Renal cortical epithelial cell (primary cell): ENCODE results near the gene TMEM106C. TPM values are rescaled to one million over a fixed set of nuclear protein-coding genes. Genes with fewer than 3 reads are reported as not detected.

Experiments used
- DNase-seq: peaks from one replicate; pipeline ENCODE4 v3.0.0-alpha.2; 2011; ENCODE audit warnings: low read depth
- total RNA-seq: library from RNA; depleted of rRNA; stranded (reverse); fragments of >200 nt; gene quantifications from 2 replicates; pipeline ENCODE4 v1.2.3, GENCODE V29; 2014

TMEM106C gene
- total RNA-seq, result 85.7 and 112 TPM in 2 replicates

DNA sequence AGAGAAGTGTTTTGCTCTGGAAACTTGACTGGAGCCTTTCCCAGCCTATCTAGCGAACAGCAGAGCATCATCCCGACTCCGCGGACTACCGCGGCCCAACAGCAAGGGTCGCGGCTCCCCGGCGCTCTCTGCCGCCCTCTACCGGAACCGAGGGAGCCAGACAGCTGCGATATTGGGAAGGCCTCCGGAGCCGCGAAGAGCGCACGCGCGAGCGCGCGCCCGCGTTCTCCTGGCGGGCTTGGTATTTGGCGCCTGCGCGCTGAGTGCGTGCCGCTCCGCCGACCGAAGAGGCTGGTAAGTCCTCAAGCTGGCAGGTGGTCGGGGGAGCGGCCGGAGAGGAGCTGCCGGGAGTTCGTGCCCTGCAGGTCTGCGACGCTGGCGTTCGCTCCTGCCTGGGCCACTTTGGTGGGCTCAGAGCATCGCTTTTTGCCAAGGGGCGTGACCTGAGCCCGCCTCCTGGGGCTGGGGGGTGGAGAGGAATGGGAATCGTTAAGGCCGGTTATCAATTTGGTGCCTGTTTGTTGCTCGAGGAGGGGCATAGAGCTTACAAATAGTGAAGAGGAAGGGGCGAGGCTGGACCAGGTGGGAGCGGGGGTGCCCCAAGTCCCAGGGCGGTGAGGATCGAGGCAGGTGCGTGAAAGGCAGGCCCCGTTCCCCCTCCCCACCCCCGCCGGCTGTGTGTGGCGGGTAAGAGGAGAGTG, at the start of gene TMEM106C:
Gene TMEM106C, plus strand, starts transcription at position 257 of the 701 bp plus-strand sequence. CDS start 641 bp downstream, outside the sequence.
- DNase-seq, result peak; percentile 75

- DNase-seq, result no peak
Observed at GRCh38 chr12:47920913-47921312, 42.5 kb upstream of the TMEM106C start.

GRCh38 chr12:47921907-47922306, 41.5 kb upstream of the TMEM106C start:
- DNase-seq, result no peak

GRCh38 chr12:47927346-47927745, 36.0 kb upstream of the TMEM106C start:
- no peak for DNase-seq

DNA sequence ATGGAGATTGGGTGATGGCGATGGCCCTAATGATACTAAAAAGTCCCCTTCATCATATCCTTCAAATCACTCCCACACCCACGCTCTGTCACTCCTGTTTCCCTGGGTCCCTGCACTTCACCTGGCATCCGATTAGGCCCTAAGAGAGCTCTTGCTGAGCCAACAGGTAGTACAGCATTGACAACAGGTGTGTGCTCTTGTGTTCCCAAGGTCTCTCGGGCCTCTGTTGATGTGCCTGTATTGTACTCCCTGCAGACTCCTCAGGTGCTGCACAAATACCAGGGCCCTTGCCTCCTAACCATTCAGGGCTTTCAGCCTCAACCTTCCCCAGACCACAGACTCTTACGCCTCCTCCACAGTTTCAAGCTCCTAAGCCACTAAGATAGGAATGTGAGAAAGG, 32.8 kb upstream of the TMEM106C start:
- DNase-seq, result no peak

GRCh38 chr12:47931187-47931586, 32.2 kb upstream of the TMEM106C start:
- DNase-seq, result no peak

DNA sequence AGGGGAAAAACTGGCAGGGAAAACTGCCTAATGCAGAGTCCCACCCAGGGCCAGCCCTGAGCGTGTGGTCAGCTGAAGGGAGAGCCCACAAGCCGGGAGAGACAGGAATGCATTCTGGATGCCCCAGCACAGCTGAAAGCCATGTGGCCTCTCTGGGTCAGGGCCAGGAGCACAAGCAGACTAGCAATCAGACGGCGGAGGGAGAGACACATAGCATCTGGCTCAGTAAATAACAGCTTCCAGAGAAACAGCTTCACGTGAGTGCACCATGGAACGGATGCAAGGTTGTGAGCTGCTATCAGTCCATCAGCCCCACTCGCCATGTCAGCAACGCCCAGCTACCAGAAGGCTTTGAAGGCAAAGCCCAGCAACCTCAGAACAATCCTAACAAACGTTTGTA, 28.2 kb upstream of the TMEM106C start:
- peak; percentile 17 for DNase-seq

DNA sequence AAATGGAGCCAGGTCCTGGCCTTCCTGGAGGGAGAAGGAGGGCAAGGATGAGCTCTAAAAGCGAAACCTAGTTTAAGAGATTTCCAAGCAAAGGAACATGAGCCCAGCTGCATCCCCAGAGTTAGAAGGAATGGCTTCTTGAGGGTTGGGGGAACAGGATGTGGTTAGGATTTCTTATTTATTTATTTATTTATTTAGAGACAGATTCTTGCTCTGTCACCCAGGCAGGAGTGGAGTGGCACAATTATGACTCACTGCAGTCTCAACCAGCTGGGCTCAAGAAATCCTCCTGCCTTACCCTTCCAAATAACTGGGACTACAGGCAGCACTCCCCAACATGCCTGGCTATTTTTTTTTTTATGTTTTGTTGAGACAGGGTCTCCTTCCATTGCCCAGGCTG, 25.3 kb upstream of the TMEM106C start:
- DNase-seq, result peak; percentile 54

- DNase-seq, result no peak
Observed at GRCh38 chr12:47938594-47938993, 24.8 kb upstream of the TMEM106C start.

DNA sequence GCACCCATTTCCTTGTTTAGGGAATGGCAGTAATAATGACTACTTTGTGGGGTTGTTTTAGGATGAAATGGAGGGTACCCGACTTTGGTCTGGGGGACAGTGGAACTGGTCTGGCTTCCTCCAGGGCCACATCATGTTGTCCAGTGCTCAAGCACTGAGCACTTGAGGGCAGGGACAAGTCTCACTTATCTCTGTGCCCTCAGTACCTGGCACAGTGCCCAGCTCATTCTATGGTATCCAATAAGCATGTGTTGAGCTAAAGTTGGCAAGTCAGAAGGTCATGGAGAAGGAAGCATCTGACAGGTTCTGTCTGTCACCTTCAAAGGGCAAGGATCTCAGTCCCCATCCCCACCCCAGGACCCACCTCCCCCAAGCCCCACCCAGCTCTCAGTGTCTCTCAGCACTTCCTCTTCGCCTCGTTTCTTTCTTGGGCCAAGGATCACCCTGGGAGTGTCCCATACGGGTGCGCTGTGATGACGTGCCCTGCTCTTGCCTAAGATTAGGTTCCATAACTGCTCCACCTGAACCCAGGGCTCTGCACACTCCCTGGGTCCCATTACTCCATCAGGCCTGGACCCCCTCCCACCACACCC, 24.3 kb upstream of the TMEM106C start:
- DNase-seq, result no peak

DNA sequence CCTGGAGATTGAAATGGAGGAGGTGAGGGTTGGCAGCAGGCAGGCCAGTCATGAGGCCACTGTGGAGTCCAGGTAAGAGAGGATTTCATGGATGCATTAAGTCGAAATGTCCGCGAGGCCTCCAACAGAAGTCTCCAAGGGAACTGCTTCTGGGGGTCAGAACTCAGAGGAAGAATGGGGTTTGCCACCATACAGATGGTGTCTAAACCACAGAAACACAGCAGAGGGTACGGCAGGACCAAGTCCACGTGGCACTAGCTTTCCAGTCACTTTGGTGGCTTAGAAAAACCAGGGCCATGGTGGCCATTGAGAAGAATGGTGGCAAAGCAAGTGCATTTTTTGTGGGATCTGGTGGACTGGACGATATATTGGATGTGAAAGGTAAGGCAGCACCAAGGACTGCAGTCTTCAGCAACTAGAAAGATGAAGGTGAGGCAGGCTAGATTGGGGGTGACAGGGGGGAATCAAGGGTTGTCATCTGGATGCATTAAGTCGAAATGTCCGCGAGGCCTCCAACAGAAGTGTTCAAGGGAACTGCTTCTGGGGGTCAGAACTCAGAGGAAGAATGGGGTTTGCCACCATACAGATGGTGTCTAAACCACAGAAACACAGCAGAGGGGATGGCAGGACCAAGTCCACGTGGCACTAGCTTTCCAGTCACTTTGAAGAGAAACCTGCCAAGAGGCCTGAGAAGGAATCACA, 22.5 kb upstream of the TMEM106C start:
- no peak for DNase-seq

DNA sequence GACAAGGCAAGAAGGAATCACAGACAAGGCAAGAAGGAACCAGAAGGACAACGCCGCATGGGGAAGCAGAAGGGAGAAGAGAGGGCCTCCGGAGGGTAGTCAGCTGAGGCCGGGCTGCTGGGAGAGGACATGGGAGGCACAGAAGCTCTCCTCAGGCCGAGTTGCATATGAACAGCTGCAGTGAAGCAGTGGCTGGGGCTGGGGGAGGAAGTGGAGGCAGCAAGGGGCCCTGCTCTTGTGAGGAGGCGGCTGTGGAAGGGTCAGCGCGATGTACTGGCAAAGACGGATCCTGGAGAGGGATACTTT, 22.0 kb upstream of the TMEM106C start:
- no peak for DNase-seq

- peak; percentile 56 for DNase-seq
Observed at GRCh38 chr12:47941871-47942613, 21.4 kb upstream of the TMEM106C start.

- no peak for DNase-seq
Observed at GRCh38 chr12:47942614-47943225, 20.7 kb upstream of the TMEM106C start.

DNA sequence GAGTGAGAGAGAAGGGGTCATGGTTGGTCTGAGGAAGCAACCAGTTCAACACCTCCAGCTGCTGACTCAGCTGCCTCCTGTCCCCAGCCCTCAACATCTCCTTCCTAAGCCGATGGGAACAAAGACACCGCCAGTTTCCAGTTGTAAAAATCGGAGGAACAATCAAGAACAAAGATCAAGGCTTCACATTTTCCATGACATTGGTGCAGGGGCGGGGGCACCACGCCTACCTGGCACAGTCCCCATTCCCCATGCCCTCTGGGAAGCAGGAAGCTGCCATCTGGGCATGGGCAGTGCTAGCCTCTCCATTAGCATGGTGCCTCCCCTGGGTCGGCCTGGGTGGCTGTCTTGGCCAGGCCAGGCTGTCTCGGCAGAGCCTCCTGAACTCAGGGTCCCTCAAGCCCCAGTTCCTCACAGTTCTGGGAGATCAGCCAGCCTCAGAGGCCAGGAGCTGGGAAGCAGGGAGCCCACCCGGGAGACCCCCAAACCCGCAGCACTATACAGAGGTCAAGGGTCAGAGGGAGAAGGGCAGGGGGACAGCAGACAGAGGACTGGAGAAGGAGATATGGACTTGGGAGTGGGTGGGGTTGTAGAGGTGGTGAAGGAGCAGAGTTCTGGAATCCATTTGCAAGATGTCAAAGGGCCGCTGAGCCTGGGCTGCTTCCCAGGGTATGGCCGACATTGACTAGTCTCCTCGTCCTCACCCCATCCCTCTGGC, 19.6 kb upstream of the TMEM106C start:
- DNase-seq, result peak; percentile 58

GRCh38 chr12:47944685-47945340, 18.6 kb upstream of the TMEM106C start:
- DNase-seq, result no peak

DNA sequence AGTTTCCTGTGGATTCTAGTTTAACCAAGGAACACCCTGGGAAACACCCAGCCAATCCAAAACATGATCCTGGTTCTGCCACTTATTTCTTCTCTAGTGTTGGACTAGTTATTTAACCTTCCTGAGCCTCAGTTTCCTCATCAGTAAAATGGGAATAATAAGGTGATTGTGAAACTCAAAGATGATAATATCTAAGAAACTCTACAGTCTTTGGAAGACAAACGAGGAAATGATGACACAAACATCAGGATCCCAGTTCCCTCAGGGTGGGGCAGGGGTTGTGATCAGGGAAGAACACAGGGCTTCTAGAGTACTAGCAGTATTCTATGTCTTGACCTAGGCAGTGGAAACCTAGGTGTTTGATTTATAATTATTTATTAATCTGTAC, 18.1 kb upstream of the TMEM106C start:
- DNase-seq, result no peak

DNA sequence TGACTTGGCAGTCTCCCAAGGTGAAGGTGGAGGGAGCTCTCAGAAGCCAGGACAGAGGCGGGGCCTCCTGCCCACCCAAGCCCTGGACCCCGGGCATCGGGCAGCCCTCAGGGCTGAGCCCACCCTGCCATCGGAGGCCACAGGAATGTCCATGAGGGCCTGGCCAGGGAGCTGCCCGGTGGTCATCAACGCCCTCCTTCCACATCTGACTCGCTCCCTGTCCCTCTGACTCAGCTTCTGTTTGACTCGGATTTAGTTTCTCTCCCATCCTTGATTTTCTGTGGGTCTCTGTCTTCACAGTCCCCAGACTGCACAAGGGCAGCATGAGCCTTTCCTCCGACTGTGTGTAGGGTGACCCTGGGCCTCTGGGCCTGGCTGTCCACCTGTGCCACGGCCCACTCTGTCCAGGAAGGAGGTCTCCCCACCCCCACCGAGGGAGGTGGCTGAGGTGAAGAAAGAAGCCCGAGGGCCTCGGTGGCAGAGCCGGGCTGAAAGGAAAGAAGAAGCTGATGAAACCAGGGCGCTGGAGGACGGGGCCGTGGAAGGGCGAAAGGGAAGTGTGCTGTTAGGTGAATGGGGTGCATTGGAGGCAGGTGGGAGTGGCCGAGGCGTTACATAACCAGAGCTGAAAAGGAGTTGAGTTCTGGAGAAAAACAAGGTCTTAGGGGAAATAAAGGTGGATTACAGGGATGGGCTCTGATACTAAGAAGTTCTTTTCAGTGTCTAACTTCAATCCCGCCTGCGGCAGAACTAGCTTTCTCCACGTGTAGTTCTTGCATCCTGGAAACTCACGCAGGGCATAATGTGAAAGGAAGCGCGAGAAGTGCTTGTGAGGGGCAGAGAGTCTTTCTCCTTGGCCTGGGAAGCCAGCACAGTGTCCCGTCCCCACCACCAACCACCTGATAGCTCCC, 16.7 kb upstream of the TMEM106C start:
- DNase-seq, result peak; percentile 37

- no peak for DNase-seq
Observed at GRCh38 chr12:47947341-47947740, 16.1 kb upstream of the TMEM106C start.
